Stimulated activated CD8-positive, alpha-beta memory T cell treated with anti-CD3 and anti-CD28 coated beads, Interleukin-2, amount 100 ng/mL, for 1 hour (primary cell): Measurements from ENCODE around the gene RNF220.

Source experiments
- DNase-seq, 2 donors: peaks; one replicate each; pipeline ENCODE4 v3.0.0-alpha.2; 2020; ENCODE audit warnings: low read depth in 2 of 2

The RNF220 gene

GRCh38 chr1:44587796-44588460 lies 182.9 kb downstream of the RNF220 start:
- DNase-seq, result no peak

GRCh38 chr1:44588551-44589210 lies 183.6 kb downstream of the RNF220 start:
- no peak for DNase-seq

GRCh38 chr1:44590475-44590874 lies 185.4 kb downstream of the RNF220 start:
- DNase-seq, result no peak

- DNase-seq, result no peak
Measured at GRCh38 chr1:44591381-44591780, 186.3 kb downstream of the RNF220 start.

GRCh38 chr1:44592208-44593145 lies 187.4 kb downstream of the RNF220 start:
- DNase-seq, result no peak

GRCh38 chr1:44594353-44594752 lies 189.3 kb downstream of the RNF220 start:
- DNase-seq, result no peak

- DNase-seq, result peak; percentile 43 to 61
Measured at GRCh38 chr1:44594871-44595735, 190.0 kb downstream of the RNF220 start.

GRCh38 chr1:44596511-44596910 lies 191.5 kb downstream of the RNF220 start:
- DNase-seq, result no peak

GRCh38 chr1:44598167-44598566 lies 193.1 kb downstream of the RNF220 start:
- DNase-seq, result no peak

- no peak for DNase-seq
Measured at GRCh38 chr1:44602634-44603628, 197.9 kb downstream of the RNF220 start.

GRCh38 chr1:44603718-44604117 lies 198.7 kb downstream of the RNF220 start:
- DNase-seq, result no peak

- DNase-seq, result no peak
Measured at GRCh38 chr1:44604157-44604955, 199.3 kb downstream of the RNF220 start.

GRCh38 chr1:44605914-44606615 lies 201.0 kb downstream of the RNF220 start:
- DNase-seq, result no peak

- DNase-seq, result no peak
Measured at GRCh38 chr1:44606701-44607281, 201.7 kb downstream of the RNF220 start.

GRCh38 chr1:44608141-44608540 lies 203.1 kb downstream of the RNF220 start:
- no peak for DNase-seq

GRCh38 chr1:44609412-44609767 lies 204.3 kb downstream of the RNF220 start:
- no peak for DNase-seq

GRCh38 chr1:44609768-44610526 lies 204.9 kb downstream of the RNF220 start:
- no peak for DNase-seq
